ENCODE measurements around the gene ARID3B.

Gene ARID3B

DNA sequence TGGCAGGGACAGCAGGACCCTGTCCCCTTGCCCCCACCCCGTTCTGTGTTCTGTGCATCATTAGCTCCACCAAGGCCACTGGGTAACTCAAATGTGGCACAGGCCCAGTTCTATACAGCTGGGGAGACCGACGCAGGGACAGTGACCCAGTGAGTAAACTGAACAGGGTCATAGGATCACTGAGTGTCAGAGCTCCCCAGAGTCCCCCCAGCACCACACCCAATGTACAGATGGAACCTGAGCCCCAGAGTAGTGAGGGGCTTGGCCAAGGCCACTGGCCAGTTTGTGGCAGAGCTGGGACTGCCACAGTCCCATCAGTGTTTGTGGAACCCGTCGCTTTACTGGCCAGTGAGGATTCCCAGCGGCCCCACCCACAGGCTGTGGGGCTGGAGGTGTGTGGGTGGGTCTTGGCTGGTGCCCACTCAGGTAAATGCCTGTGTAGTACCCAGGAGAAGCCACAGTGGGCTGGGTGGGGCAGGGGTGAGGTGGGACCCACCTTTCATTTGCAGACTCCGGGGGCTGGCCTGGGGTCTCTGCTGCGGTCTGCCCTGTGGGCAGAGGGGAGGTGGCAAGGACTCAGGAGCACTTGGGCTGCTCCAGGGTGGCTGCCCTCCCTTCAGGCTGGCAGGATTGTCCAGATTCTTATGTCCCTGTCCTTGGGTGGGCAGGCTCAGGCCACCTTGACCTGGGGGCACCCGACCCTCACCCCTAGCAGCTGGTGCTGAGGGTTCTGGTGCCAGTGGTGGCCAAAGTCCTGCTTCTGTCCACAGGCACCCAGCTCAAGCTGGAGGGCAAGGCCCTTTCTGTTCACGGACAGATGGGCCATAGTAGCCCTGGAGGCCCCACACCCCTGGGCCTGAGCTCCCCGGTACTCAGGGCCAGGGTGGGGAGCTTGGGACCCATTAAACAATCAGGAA lies 63.0 kb downstream of the ARID3B start:
- DNase-seq (ENCODE audit: low read depth, low spot score): no peak

DNA sequence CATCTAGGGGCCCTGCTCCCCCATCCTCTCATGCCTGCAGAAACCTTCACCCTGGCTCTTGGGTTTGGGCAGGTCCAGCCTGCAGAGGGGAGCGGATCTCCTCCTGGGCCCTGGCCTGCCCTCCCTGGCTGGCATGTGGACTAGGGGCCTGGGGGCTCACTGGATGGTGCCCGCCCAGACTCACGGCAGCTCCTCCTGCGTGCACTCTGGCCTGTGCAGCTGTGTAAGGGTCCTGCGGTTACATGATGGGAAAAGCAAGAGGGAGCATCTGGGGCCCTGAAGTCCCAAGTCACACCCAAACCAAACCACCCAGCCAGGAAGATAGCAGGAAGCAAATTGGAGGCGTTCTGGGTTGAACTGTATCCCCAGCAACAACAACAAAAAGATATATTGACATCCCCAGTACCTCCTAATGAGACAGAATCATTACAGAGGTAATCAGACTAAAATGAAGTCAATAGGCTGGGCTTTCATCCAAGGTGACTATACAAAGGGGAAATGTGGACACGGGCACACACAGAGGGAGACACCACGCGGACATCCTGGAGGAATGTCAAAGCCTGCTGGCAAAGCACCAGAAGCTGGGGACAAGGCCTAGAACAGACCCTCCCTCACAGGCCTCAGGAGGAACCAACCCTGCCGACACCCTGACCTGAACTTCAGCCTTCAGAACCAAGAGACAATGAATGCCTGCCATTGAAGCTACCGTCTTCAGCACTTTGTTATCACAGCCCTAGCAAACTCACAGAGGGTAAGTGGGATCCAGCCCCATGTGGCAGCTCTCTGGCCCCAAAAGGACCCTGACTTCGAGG lies 64.2 kb downstream of the ARID3B start:
- peak; percentile 23 for DNase-seq (ENCODE audit: low read depth, low spot score)

- DNase-seq (ENCODE audit: low read depth, low spot score): no peak
Measured at GRCh38 chr15:74605795-74606150, 64.8 kb downstream of the ARID3B start.

DNA sequence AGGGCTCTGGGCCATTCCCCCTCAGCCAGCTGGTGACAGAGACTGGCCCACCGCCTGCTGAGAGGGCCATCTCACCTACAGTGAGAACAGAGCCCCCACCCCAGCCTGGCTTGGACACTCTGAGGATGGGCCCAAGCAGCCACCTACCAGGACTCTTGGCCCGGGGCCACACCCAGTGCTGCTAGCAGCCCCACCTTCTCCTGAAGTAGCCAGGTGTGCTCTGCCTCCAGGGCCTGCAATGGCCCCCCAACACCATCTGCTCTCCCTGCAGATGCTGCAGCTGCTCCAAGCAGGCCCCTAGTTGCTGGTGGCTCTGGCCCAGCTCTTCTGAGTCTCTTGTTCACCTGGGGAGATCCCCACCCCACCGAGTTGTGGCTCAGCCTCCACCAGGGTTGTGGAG lies 67.8 kb downstream of the ARID3B start:
- no peak for DNase-seq (ENCODE audit: low read depth, low spot score)

DNA sequence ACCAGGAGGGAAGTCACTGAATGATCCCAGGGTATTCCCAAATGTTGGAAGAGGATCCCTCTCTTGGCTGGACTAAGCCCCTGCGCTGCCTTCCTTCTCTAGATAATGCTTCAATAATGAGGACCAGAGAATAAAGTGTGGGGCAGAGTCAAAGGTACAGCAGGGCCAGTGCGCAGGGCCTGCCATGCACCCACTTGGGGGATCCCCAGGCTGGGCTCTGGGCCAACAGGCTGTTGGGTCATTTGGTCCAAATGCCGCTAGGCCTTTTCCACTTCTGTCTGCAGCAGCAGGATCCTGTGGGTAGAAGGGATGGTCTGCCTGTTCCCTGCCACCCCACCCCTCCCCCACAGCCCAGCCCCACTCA lies 68.9 kb downstream of the ARID3B start:
- DNase-seq (ENCODE audit: low read depth, low spot score): no peak

DNA sequence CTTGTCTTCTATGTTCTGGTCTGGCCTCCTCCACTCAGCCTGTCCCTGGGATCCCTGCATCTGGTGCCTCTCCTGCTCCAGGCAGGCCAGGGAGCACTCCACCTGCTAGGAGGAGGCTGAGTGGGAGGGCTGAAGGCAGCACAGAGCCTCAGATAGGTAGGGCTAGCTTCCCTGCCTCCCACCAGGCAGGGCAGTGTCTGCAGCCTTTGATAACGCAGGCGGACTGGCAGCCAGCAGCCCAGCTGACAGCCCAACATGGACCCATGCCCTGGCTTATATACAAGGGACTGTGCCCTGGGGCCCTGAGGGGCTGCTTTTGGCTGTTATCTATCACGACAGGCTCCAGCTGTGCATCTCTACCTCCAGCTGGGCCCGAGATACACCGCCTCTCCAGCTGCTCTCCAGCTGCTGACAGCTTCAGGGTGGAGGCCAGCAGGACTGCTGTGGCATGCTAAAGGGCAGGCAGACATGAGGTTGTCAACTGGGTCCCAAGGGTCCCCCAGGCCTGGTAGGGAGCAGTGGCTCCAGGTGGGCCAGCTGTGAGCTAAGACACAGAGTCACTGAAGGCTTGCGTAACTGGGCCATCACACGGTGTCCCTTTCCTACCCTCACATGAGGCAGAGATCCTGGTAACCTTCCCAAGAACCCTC lies 69.4 kb downstream of the ARID3B start:
- DNase-seq (ENCODE audit: low read depth, low spot score): no peak

DNA sequence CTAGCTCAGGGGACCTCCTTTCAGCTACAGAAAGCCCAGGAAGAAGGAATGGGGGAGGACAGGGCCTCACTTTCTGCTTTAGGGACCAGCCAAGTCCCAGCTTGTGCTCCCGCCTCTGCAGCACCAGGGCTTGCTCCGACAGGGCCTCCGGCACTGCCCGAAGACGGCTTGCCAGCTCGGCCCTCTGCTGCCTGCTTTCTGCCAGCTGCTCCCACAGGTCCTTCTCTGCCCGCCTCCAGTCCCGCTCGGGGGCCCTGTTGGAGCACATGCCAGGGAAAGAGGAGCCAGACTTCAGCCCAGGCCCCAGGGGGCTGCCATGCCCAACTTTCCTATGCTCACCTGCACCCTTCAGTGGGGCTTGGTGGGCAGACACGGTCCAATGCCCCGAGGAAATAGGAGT lies 70.3 kb downstream of the ARID3B start:
- no peak for DNase-seq (ENCODE audit: low read depth, low spot score)

GRCh38 chr15:74611834-74612233 lies 70.8 kb downstream of the ARID3B start:
- no peak for DNase-seq (ENCODE audit: low read depth, low spot score)

- DNase-seq (ENCODE audit: low read depth, low spot score): no peak
Measured at GRCh38 chr15:74612677-74613076, 71.7 kb downstream of the ARID3B start.

- no peak for DNase-seq (ENCODE audit: low read depth, low spot score)
Measured at GRCh38 chr15:74613089-74613952, 72.3 kb downstream of the ARID3B start.

DNA sequence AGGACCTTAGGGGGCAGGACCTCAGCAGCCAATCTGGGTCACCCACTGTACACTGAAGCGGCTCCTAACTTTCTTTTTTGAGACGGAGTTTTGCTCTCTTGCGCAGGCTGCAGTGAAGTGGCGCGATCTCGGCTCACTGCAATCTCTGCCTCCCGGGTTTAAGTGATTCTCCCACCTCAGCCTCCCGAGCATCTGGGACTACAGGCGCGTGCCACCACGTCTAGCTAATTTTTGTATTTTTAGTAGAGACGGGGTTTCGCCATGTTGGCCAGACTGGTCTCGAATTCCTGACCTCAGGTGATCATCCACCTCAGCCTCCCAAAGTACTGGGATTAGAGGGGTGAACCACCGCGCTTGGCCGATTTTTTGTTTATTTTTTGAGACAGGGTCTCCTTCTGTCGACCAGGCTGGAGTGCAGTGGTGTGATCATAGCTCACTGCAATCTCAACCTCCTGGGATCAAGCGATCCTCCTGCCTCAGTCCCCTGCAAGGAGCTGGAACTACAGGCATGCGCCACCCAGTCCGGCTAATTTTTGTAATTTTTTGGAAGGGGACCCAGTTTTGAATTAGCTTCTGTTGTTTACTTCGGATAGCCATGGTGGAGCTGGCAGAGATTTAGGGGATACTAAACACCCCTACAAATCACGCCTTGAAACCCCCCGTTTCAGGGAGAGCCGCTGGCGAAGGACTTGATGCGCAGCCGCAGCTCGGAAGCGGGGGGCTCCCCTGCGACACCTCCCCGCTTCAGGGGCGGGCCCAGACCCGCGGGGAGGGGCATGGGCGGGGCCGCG lies 73.1 kb downstream of the ARID3B start:
- DNase-seq (ENCODE audit: low read depth, low spot score): no peak

- peak; percentile 93 for DNase-seq (ENCODE audit: low read depth, low spot score)
Measured at GRCh38 chr15:74614744-74615507, 73.9 kb downstream of the ARID3B start.

DNA sequence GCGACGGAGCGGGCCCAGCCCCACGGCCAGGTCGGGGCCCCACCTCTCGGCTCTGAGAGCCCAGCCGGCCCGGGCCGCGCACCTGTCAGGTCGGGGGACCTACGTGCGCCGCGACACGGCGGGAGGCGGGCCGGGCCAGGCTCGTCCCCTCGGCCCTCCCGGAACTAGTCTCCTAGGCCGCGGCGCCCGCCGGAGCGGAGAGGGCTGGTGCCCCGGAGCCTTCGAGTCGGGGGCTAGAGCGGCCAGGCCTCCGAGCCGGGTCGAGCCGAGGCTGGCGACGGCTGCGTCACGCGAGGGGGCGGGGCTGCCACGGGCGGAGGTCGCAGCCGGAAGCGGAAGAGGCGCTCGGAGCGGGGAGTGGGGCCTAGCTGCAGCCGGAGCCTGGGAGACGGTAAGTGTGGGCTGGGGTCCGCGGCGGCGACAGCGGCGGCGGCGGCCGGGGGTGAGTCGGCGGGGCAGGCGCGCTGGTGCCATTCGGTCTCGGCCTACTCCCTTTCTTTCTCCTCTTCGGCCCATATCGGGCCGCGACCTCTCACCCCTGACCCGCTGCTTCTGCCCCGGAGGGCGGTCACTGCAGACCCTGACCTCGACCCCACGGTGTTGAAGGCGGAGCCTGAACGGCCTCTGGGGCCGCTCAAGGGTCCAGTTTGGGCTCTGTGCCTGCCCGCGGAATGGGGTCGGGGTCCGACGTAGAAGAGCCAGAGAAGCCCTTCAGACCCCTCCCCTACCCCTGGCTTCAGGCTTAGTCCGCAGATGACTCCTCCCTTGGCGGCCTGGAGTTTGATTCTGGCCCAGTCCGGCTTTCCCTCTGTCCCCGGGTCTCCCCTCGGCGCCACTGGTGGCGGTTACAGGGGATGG lies 74.7 kb downstream of the ARID3B start, which contains the start of gene CLK3:
Gene CLK3, plus strand, starts transcription at position 329 of the 858 bp plus-strand sequence. CDS start 3,361 bp downstream, outside the sequence.
- peak; percentile 98 for DNase-seq (ENCODE audit: low read depth, low spot score)

DNA sequence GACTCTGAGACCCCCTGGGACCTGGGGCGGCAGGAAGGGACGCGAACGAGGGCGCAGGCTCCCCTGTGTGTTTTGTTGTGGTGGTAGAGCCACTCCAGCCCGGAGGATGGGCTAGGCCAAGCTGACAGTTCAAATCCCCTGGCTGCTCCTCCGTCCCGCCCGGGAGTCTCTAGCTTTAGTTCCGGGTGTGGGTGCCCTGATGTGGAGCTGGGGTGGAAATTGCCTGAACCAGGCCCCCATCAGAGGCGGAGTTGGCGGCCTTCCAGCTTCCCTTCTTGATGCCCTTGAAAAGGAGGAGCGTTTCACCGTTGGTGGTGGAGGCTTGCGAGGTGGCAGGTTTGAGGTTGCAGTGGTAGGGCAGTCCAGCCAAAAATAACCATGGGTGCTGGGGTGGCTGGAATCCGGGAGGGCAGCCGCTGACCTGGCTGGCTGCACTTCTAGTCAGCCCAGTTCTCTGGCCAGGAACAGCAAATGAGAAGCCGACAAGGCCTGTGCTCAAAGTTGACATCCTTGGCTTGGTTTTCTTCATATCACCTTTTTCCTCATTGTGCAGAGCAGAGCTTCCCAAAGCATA lies 75.4 kb downstream of the ARID3B start:
- DNase-seq (ENCODE audit: low read depth, low spot score): peak; percentile 77

- no peak for DNase-seq (ENCODE audit: low read depth, low spot score)
Measured at GRCh38 chr15:74616996-74617395, 76.0 kb downstream of the ARID3B start.

- no peak for DNase-seq (ENCODE audit: low read depth, low spot score)
Measured at GRCh38 chr15:74618841-74619596, 78.0 kb downstream of the ARID3B start.

DNA sequence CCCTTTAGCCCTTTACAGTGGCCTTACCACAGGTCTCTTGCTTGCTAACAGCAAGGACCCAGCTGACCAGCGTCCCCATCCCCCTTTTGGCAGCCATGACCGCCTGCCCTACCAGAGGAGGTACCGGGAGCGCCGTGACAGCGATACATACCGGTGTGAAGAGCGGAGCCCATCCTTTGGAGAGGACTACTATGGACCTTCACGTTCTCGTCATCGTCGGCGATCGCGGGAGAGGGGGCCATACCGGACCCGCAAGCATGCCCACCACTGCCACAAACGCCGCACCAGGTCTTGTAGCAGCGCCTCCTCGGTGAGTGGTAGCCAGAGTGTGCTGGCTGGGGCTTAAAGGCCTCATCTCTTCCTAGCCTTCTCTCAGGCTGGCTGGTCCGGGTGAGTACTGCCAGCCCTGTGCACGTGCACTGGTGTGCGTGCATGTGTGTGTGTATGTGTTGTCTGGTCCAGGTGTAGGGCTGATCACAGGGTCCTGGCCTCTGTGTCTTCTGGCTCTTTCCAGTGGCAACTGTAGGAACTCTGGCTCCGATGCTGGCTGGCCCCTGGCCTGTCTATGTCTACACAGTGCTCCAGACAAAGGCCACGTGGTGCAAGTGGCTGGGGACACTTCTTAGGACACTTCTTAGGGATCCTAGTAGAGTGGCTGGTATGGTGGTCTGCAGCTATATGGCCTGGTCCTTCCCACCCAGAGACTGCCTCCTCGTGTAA lies 79.1 kb downstream of the ARID3B start:
- no peak for DNase-seq (ENCODE audit: low read depth, low spot score)

All from astrocyte of the hippocampus (primary cell).